ENCODE results near the gene PRSS33.

PRSS33 gene

GRCh38 chr16:2752035-2752849 lies 35.1 kb downstream of the PRSS33 start, which contains the start of gene SRRM2:
Gene SRRM2, plus strand, starts transcription at chr16:2752638. Its CDS starts 3,727 bp downstream, at chr16:2756365.
- peak within 1 kb of the TSS; percentile 98 for H3K4me2 ChIP-seq (ENCODE audit: low read length)
- H3K27me3 ChIP-seq (ENCODE audit: control insufficient read depth, insufficient read depth, low read length) = no peaks in the 10 kb centered on the region
- TF ChIP-seq, protein P1, sequence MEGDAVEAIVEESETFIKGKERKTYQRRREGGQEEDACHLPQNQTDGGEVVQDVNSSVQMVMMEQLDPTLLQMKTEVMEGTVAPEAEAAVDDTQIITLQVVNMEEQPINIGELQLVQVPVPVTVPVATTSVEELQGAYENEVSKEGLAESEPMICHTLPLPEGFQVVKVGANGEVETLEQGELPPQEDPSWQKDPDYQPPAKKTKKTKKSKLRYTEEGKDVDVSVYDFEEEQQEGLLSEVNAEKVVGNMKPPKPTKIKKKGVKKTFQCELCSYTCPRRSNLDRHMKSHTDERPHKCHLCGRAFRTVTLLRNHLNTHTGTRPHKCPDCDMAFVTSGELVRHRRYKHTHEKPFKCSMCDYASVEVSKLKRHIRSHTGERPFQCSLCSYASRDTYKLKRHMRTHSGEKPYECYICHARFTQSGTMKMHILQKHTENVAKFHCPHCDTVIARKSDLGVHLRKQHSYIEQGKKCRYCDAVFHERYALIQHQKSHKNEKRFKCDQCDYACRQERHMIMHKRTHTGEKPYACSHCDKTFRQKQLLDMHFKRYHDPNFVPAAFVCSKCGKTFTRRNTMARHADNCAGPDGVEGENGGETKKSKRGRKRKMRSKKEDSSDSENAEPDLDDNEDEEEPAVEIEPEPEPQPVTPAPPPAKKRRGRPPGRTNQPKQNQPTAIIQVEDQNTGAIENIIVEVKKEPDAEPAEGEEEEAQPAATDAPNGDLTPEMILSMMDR (IDR thresholded peaks at IDR 0.05) = no peak

DNA sequence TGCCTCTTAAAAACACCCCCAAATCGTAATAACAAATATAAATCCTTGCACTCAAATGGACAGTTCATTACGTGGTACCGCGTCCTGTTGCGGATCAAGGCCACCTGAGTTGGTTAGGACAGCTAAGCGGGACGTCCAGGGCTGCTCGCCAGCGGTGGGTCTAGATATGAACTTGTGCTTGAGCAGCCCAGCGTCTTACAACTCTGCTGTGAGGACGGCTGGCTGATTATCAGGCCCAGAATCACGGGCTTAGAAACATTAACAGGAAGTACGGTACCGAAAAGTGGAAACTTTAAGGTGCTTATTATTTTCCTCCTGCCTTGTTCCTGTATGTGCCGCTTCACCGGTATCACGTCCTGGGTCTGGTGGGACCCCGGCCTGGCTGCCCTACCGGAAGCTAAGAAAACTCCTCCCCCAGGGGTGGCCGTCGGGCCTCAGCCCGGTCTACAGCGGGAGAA lies 35.8 kb downstream of the PRSS33 start:
- peaks cover 37% of the 10 kb centered on the region for H3K79me2 ChIP-seq

More at GRCh38 chr16:2752035-2752849, 35.1 kb downstream of the PRSS33 start, which contains the start of gene SRRM2:
- Histone ChIP-seq H3K4me1 (peaks cover 25% of the 10 kb centered on the region), H3K27ac (peak within 1 kb of the TSS; percentile 98), H3K79me2 (peaks cover 42% of the 10 kb centered on the region), H2AFZ (peak within 1 kb of the TSS; percentile 99), H3K9me3 (ENCODE audit: control insufficient read depth, low read length) (no peaks in the 10 kb centered on the region), H3K36me3 (ENCODE audit: control insufficient read depth, insufficient read depth, low read length) (no peaks in the 10 kb centered on the region), H3K4me3 (ENCODE audit: low read depth, low read length) (peak within 1 kb of the TSS; percentile 94), H3K9ac (peak within 1 kb of the TSS; percentile 90)

DNA sequence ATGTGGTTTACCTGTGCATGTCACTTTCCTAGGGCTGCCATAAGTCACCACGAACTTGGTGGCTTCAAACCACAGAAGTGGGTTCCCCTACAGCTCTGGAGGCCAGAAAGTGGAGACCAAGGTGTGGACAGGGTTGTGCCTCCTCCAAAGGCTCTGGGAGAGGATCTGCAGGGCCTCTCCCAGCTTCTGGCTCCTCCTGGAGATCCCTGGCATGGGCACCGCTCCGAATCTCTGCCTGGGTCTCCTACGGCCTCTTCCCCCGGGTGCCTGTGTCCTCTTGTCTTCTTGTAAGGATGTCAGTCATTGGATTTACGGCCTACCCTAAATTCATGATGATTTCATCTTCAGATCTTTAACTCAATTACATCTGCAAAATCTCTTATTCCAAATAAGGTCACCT lies 37.4 kb downstream of the PRSS33 start:
- no peak overlapping the region for H2AFZ ChIP-seq
- peaks cover 20% of the 10 kb centered on the region for H3K79me2 ChIP-seq
- no peaks in the 10 kb centered on the region for H3K36me3 ChIP-seq (ENCODE audit: control insufficient read depth, insufficient read depth, low read length)
- H3K4me2 ChIP-seq (ENCODE audit: low read length) = no peak overlapping the region
- H3K9ac ChIP-seq = no peak overlapping the region
- H3K27ac ChIP-seq = no peak overlapping the region
- no peaks in the 10 kb centered on the region for H3K27me3 ChIP-seq (ENCODE audit: control insufficient read depth, insufficient read depth, low read length)
- no peak overlapping the region for H3K4me3 ChIP-seq (ENCODE audit: low read depth, low read length)
- no peaks in the 10 kb centered on the region for H3K9me3 ChIP-seq (ENCODE audit: control insufficient read depth, low read length)
- peaks cover 13% of the 10 kb centered on the region for H3K4me1 ChIP-seq
- TF ChIP-seq, protein P1 (IDR thresholded peaks at IDR 0.05) = no peak

More for the DNA sequence above, 35.8 kb downstream of the PRSS33 start:
- H3K9ac ChIP-seq = peak overlapping the region; percentile 90
- H3K9me3 ChIP-seq (ENCODE audit: control insufficient read depth, low read length) = no peaks in the 10 kb centered on the region
- H3K27ac ChIP-seq = peak overlapping the region; percentile 98
- TF ChIP-seq, protein P1 (IDR thresholded peaks at IDR 0.05) = no peak
- peaks cover 25% of the 10 kb centered on the region for H3K4me1 ChIP-seq
- H3K27me3 ChIP-seq (ENCODE audit: control insufficient read depth, insufficient read depth, low read length) = no peaks in the 10 kb centered on the region
- H3K4me2 ChIP-seq (ENCODE audit: low read length) = peak overlapping the region; percentile 98
- H2AFZ ChIP-seq = peak overlapping the region; percentile 99
- H3K36me3 ChIP-seq (ENCODE audit: control insufficient read depth, insufficient read depth, low read length) = no peaks in the 10 kb centered on the region
- peak overlapping the region; percentile 94 for H3K4me3 ChIP-seq (ENCODE audit: low read depth, low read length)

GRCh38 chr16:2749476-2749875 lies 37.9 kb downstream of the PRSS33 start:
- Histone ChIP-seq H3K4me2 (ENCODE audit: low read length) (no peak overlapping the region), H2AFZ (no peak overlapping the region), H3K79me2 (peaks cover 16% of the 10 kb centered on the region), H3K9ac (no peak overlapping the region), H3K4me1 (peaks cover 8% of the 10 kb centered on the region), H3K9me3 (ENCODE audit: control insufficient read depth, low read length) (no peaks in the 10 kb centered on the region), H3K27me3 (ENCODE audit: control insufficient read depth, insufficient read depth, low read length) (no peaks in the 10 kb centered on the region), H3K36me3 (ENCODE audit: control insufficient read depth, insufficient read depth, low read length) (no peaks in the 10 kb centered on the region), H3K4me3 (ENCODE audit: low read depth, low read length) (no peak overlapping the region), H3K27ac (no peak overlapping the region)
- TF ChIP-seq, protein P1 (IDR thresholded peaks at IDR 0.05) = no peak

Data from parathyroid adenoma (tissue), 2 donors.